Measurements from ENCODE around the gene RBFOX2. TPM values are rescaled to one million over a fixed set of nuclear protein-coding genes. Genes with fewer than 3 reads are reported as not detected.

Gene RBFOX2
- total and polyA plus RNA-seq, 2 of the 8 experiments (the other 6 are each of a cell fraction or from before 2014, with no cell fraction given), result 121 to 122 TPM

DNA sequence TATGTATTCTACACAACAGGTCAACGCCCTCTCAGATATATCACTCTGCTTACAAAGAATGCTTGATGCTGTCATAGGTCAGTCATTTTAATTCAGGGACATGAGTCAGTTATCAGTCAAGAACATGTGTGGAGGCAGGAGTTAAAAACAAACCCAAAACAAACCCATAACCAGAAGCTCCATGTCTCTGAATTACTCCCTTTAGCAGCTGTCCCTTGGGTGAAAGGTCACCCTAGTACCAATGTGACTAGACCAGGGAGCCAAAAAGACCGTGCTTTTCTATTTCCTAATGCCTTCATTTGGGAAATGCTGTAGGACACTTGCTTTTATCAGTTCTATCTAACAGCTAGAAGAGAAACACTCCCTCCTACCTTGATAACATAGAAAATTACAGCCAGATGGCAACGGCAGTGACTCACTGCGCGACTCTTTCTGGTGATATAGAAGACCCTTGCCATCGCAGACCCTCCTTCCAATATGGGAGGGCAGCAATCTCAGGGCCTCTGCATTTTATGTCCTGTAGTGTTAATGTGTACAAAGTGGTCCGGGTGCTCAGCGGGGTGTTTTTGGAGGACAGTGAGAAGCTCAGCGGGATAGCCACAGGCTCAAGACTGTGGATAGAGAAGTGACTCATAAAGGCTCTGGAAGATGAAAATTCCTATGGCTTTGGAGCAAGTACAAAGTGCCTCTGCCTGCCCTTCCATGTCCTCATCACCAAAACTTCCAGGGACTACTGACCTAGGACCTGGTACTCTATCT, 286.1 kb downstream of the RBFOX2 start:
- no peak for FAIRE-seq
- ChIA-PET POLR2A (ENCODE audit: partially characterized antibody) (no interaction called here), CTCF (ENCODE audit: partially characterized antibody) (interaction anchor here (0.6 to 5.6 kb wide), 4 partner anchors 8 to 115 kb away, joined by 3 to 30 read pairs (median 5); no protein-coding TSS in a partner anchor)
- Histone ChIP-seq H3K4me2 (ENCODE audit: insufficient read depth in 1 of 2, low read depth in 2 of 2, low read length in 2 of 2) (no peak overlapping the region), H3K9me3 (ENCODE audit: insufficient read depth in 2 of 2, low read depth in 1 of 2, low read length in 1 of 2) (no peaks in the 10 kb centered on the region), H4K20me1 (replicated peaks in 1 of 2; ENCODE audit: control insufficient read depth in 1 of 2, insufficient read depth in 2 of 2, low read length in 2 of 2) (no peaks in the 10 kb centered on the region), H3K23ac (ENCODE audit: insufficient read length) (no peak overlapping the region), H3K18ac (ENCODE audit: extremely low read depth, low read length) (no peak overlapping the region), H2AK5ac (ENCODE audit: low read depth, low read length) (no peak overlapping the region), H3K23me2 (ENCODE audit: low read depth, low read length) (no peaks in the 10 kb centered on the region), H3K36me3 (ENCODE audit: control insufficient read depth in 2 of 4, insufficient read depth in 4 of 4, low read length in 3 of 4) (peaks cover 0 to 32% (median 7%) of the 10 kb centered on the region in 4 experiments; a peak in 4 of 8 replicates), H3K14ac (ENCODE audit: insufficient read length) (no peak overlapping the region), H3K79me2 (ENCODE audit: control insufficient read depth in 1 of 2, insufficient read depth in 2 of 2, low read length in 2 of 2) (no peaks in the 10 kb centered on the region), H4K5ac (ENCODE audit: insufficient read length, low read depth, low read length) (no peak overlapping the region), H2AFZ (ENCODE audit: low read length) (no peak overlapping the region), H2BK5ac (ENCODE audit: low read depth, low read length) (no peak overlapping the region), H2BK20ac (ENCODE audit: low read length) (no peak overlapping the region), H3K9ac (replicated peaks in 1 of 4; ENCODE audit: extremely low read depth in 1 of 4, low read depth in 3 of 4, low read length in 3 of 4) (no peak overlapping the region), H2BK120ac (replicated peaks; ENCODE audit: low read depth, low read length) (no peak overlapping the region), H4K91ac (replicated peaks; ENCODE audit: insufficient read length, low read length) (no peak overlapping the region), H4K8ac (ENCODE audit: extremely low read depth, insufficient read depth, low read length) (no peak overlapping the region), H3K4ac (replicated peaks; ENCODE audit: insufficient read length, low read depth, low read length) (no peak overlapping the region), H2BK12ac (ENCODE audit: low read depth, low read length) (no peak overlapping the region), H3K27ac (ENCODE audit: low read depth, low read length) (no peak overlapping the region), H3K4me1 (replicated peaks in 1 of 4; ENCODE audit: control insufficient read depth in 3 of 4, insufficient read depth in 4 of 4, low read length in 3 of 4) (peaks cover 0 to 7% (median 1%) of the 10 kb centered on the region in 4 experiments; a peak in 2 of 7 replicates), H3K79me1 (ENCODE audit: low read depth, low read length) (no peaks in the 10 kb centered on the region), H3K56ac (replicated peaks; ENCODE audit: insufficient read length, low read depth, low read length) (no peak overlapping the region), H3K27me3 (replicated peaks in 1 of 4; ENCODE audit: control insufficient read depth in 3 of 4, extremely low read depth in 1 of 4, insufficient read depth in 3 of 4, low read length in 3 of 4) (no peaks in the 10 kb centered on the region), H3K4me3 (ENCODE audit: extremely low read depth in 1 of 4, insufficient read depth in 2 of 4, low read depth in 3 of 4, low read length in 4 of 4) (no peak overlapping the region), H2BK15ac (ENCODE audit: low read length) (no peak overlapping the region)
- WGBS, 2 experiments (ENCODE audit: extremely low coverage in 1 of 2, insufficient coverage in 1 of 2, insufficient read length in 1 of 2, insufficient replicate concordance in 2 of 2, low coverage in 1 of 2, low lambda C conversion rate in 2 of 2, missing lambda C conversion rate in 1 of 2), result 89% methylated on average over 9 of the region's 9 CpGs; no CpG with 5 or more reads in 1 of the 2 experiments
- DNase-seq (ENCODE audit: low read depth in 1 of 2, low spot score in 2 of 2), result no peak
- no peak for TF ChIP-seq NANOG (IDR thresholded peaks at IDR 0.05; ENCODE audit: insufficient read depth, low read depth, low read length, poor library complexity, severe bottlenecking)
- TF ChIP-seq TCF12 (IDR thresholded peaks at IDR 0.05; ENCODE audit: low read depth, low read length), result no peak
- no peak for TF ChIP-seq CHD1 (IDR thresholded peaks at IDR 0.05; ENCODE audit: low read depth, low read length)
- TF ChIP-seq BACH1 (IDR thresholded peaks at IDR 0.05; ENCODE audit: low read length), result no peak
- TF ChIP-seq EZH2 (IDR thresholded peaks at IDR 0.05; ENCODE audit: low read depth, low read length, severe bottlenecking), result no peak
- no peak for TF ChIP-seq CREB1 (IDR thresholded peaks at IDR 0.05)
- TF ChIP-seq POLR2A (IDR thresholded peaks at IDR 0.05; ENCODE audit: control extremely low read depth in 1 of 2, low read depth in 2 of 2, low read length in 2 of 2), result no peak

All from H1 (cell line).